ENCODE results near the gene LAMB1.
"Not testable (repeated sequence)": the region's sequence is repeated elsewhere in the genome, so short reads cannot be mapped to it uniquely, and the experiment has no call there.

Gene LAMB1

DNA sequence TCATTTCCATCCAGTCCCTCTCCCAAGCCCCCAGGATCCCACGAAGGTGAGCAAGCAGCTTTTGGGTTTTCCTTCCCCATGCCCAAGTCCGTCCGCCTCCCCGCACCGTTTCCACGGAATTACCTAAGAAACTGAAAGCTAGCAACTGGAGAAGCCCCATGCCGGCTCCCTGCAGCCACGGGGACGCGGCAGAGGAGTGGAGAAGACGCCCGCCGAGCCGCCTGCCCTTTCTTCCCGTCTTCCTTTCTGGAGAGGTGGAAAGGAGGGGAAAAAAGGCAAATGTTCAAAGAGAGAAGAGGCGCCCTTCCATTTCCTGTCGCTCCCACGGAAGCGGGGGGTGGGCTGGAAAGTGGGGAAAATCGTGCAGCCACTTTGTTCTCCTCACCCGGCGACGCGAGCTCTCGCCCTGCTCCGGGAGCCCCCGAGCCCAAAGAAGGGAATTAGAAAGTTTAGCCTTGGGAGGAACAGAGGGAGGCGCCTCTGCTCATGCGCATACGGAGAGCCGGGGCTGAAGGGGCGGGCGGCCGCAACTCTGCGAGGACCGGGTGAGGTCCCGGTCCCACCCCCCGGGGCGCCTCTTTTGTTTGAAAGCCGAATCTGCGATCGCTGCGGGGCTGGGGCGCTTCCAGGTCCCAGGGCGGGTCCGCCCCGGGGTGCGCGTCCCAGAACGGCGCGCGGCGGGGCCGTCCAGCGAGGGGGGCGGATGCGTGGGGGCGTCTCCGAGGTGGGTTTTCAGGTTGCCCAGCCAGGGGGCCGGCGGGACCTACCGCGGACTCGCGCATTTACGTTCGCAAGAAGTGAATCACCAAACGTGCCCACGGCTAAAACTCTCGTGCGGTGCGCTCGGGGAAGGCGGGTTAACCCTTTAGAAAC, at the start of gene LAMB1:
Gene LAMB1 (minus strand): TSS at position 436 of the 873 bp plus-strand sequence. CDS start 276 bp downstream, at position 160.
- peak in 1 of 2 experiments; percentile 7 for DNase-seq
- TF ChIP-seq POLR2A (IDR thresholded peaks at IDR 0.05; ENCODE audit: low read length) (no peak), GATA1 (IDR thresholded peaks at IDR 0.05; ENCODE audit: low read depth, low read length) (no peak)

DNA sequence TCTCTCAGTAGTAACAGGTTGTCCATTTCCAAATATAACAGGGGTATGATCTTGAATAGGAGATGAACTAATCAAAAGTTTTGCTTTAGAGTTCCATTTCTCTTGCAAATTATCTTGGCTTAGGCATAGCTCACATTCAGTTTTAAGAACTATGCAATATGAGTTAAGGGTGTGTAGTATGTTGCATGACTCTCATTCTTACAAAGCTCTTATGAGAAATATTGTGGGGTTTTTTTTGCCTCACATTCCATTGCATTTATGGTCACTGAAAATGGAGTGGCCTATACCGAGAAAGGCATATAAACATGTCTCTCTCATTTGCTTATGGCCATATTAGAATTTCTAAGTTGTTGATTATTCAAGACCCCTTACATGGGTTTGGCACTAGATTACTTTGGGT, 48.5 kb upstream of the LAMB1 start:
- no peak for DNase-seq

DNA sequence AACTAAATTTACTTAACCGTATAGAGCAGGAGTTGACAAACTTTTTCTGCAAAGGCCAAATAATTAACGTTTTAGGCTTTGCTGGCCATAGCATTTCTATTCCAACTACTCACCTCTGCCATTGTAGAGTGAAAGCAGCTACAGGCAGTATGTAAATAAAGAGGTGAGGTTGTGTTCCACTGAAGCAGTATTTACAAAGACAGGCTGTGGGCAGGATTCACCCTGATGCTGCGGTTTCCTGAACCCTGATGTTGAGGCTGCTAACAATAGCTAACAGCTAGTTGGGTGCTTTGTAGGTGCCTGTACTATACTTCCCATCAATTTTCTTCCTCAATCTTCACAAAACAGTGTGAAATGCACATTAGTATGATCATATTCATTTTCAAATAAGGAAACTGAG, 47.0 kb upstream of the LAMB1 start:
- DNase-seq = no peak
- TF ChIP-seq POLR2A (IDR thresholded peaks at IDR 0.05; ENCODE audit: low read length) = no peak
- TF ChIP-seq GATA1 (IDR thresholded peaks at IDR 0.05; ENCODE audit: low read depth, low read length) = no peak

More for the DNA sequence above, 48.5 kb upstream of the LAMB1 start:
- no peak for TF ChIP-seq GATA1 (IDR thresholded peaks at IDR 0.05; ENCODE audit: low read depth, low read length)
- no peak for TF ChIP-seq POLR2A (IDR thresholded peaks at IDR 0.05; ENCODE audit: low read length)

DNA sequence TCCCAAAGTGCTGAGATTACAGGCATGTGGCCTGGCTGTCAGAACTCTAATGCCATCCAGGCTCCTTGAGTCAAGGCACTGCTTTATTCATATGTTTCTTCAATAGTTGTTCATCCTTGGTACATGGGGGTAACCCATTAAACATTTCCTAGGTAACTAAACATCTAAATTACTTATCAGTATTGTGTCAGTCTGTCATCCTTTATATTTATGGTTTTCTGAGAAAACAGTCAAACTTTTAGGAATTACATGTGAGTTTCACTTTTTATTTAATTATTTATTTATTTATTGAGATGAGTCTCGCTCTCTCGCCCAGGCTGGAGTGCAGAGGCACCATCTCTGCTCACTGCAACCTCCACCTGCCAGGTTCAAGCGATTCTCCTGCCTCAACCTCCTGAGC, 45.5 kb upstream of the LAMB1 start:
- no peak for DNase-seq
- no peak for TF ChIP-seq POLR2A (IDR thresholded peaks at IDR 0.05; ENCODE audit: low read length)

DNA sequence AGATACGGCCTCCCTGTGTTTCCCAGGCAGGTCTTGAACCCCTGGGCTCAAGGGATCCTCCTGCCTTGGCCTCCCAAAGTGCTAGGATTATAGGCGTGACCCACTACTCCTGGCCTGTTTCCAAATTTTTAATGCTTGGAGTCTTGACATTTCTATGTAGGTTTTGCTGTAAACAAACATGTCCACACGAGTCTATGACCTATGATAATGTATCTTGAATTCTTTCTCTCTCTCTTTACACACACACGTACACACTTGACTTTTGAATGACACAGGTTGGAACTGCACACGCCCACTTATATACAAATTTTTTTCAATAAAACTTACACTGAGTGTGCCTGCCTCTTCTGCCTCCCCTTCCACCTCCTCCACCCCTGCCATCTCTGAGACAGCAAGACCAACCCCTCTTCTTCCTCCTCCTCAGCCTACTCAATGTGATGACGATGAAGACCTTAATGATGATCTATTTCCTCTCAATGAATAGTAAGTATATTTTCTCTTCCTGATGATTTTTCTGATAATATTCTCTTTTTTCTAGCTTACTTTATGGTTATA, 44.1 kb upstream of the LAMB1 start:
- TF ChIP-seq GATA1 (IDR thresholded peaks at IDR 0.05; ENCODE audit: low read depth, low read length) (no peak), POLR2A (IDR thresholded peaks at IDR 0.05; ENCODE audit: low read length) (no peak)
- DNase-seq = no peak

DNA sequence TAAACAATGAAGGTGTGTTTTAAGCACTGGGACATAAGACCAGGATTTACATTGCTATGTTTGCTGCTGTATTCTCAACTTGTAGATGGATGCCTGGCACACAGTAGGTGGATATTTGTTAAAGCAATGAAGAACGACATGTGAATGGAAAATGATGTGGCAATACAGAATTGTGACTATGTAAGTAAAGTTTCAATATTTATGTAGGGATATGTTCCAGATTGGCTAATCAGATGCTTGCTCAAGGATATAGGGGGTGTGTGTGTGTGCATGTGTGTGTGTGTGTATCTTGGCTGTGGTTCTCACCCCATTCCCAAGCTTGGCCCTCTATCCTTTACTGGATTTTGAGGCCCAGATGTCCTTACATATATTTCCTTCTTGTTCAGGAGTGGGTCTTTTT, 42.7 kb upstream of the LAMB1 start:
- no peak for DNase-seq
- TF ChIP-seq GATA1 (IDR thresholded peaks at IDR 0.05; ENCODE audit: low read depth, low read length) = no peak
- no peak for TF ChIP-seq POLR2A (IDR thresholded peaks at IDR 0.05; ENCODE audit: low read length)

DNA sequence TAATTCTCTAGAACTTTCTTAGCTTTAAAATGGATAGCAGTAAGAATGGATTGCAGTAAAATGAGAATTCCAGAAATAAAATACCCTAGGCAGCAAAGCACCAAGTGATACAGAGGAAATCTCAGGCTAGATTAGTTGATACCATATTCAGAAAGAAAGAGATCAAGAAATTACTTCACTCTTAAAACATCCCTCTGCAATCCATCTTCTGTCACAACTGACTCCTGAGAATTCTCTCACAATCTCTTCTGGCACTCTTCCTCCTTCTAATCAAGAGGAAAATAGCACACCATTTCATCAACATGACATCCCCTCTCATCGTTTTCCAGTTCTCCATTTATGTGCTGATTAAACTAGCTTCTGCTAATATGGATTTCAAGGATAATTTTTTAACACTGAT, 42.2 kb upstream of the LAMB1 start:
- no peak for DNase-seq
- no peak for TF ChIP-seq POLR2A (IDR thresholded peaks at IDR 0.05; ENCODE audit: low read length)
- TF ChIP-seq GATA1 (IDR thresholded peaks at IDR 0.05; ENCODE audit: low read depth, low read length) = no peak

DNA sequence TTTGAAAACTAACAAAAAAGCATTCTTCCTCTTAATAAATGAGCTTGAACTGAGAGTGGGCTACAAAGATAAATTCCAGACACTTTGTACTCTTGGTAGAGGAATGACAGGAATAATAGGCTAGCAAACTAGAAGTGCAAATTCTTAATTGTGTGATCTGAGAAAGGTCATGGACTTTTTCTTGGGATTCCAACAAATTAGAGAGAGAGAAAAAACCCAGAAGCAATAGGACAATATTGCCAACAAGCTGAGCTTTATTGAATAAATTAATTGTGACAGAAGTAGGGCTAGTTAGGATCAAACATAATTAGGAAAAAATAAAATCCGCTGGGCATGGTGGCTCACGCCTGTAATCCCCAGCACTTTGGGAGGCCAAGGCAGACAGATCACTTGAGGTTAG, 41.4 kb upstream of the LAMB1 start:
- no peak for DNase-seq
- TF ChIP-seq POLR2A (IDR thresholded peaks at IDR 0.05; ENCODE audit: low read length) (no peak), GATA1 (IDR thresholded peaks at IDR 0.05; ENCODE audit: low read depth, low read length) (no peak)

DNA sequence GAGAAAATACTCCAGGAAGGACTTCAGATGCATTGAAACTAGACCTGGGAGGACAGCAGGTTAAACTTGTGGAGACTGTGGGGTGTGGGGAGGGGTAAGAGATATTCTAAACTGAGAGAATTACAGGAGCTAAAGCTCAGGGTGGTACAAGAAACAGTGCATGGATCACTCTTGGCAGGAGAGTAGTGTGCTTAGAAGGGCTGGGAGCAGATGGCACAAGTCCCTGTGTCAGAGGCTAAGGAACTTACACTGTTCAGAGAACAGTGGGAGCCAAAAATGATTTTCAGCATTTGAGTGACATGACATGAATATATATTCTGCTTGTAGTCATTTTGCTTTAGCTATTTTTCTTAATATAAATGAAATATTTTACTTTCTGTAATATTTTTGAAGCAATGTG, 36.0 kb upstream of the LAMB1 start:
- DNase-seq = no peak
- TF ChIP-seq GATA1 (IDR thresholded peaks at IDR 0.05; ENCODE audit: low read depth, low read length) (no peak), POLR2A (IDR thresholded peaks at IDR 0.05; ENCODE audit: low read length) (no peak)

DNA sequence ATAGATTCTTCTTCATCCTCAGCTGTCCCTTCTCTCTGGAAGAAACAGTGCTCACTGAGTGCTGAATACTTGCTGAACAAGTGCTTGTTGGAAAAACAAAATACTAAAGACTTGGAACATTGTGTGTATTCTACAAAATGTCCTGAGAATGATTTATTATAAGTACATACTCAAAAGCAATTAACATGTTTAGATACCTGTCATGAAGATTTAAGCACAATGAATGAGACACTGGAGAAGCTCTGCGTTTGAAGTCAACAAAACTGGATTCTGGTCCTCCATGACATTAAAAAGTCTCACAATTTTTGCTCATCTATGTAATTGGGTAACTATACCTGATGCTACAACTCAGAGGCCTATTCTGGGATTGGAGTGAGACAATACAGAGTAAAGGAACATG, 34.8 kb upstream of the LAMB1 start:
- TF ChIP-seq GATA1 (IDR thresholded peaks at IDR 0.05; ENCODE audit: low read depth, low read length) (no peak), POLR2A (IDR thresholded peaks at IDR 0.05; ENCODE audit: low read length) (no peak)
- DNase-seq = no peak

DNA sequence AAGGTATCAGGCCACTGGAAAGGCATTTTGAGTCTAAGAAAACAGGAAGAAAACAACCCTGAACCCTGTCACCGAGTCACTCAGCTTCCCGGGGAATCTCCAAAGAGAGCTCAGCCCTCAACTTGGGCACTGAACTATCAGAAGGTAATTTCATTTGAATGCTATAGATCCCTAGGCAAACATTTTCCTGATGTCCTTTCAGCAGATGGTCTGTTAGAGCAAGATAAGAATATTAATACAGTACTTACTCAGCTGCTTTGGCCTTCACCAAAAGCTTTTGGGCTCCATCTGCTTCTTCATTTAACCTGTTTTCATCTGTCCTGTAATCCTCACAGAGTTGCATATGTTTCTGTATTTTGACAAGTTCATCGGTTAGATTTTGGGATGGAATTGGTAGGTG, 34.2 kb upstream of the LAMB1 start:
- no peak for DNase-seq
- TF ChIP-seq GATA1 (IDR thresholded peaks at IDR 0.05; ENCODE audit: low read depth, low read length) (no peak), POLR2A (IDR thresholded peaks at IDR 0.05; ENCODE audit: low read length) (no peak)

DNA sequence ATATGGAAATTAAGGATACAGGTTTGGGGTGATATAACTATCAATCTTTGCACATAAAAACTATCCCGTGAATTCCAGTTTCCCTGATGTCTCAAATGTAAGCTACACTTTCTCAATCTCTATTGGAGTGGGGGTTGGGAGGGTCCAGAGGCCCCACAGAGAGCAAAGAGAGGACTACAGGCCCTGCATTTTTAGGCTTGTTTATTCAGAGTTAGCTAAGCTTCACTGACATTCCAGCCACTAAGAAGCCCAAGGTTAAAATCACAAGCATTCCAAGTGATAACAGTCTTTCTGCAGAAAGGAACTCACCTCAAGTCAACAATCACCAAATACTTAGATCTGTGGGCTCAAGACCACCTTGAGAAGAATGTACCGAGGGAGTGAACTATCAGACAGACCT, 31.6 kb upstream of the LAMB1 start:
- DNase-seq = no peak

DNA sequence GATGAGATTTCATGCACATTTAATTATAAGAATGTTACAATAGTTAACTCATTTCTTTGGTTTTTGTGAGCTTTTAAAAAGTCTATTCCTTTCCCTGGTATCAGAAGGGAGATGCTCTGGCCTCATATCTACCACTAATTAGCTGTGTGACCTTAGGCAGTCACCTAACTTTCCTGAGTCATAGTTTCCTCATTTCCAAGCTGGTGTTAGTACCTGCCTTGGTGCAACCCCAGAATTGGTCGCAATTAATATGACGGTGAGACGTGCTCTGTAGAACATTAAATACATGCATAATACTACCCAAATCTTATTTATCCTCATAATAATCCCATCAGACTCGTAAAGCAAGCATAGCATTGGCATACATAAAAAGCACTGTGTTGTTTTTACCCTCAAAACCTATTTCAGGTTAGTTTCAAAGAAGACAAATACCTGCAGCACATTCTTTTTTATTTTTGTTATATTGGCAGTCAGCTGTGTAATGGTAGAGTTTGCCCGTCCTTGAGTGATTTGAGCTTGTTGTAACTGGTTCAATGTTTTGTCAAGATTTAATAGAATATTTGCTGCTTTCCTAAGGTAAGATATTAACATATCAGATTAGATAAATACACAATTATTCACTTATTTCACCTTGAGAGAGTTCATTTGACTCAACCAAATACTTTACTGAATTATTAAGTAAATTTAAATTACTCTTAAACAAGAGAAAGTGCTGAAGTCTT, 31.0 kb upstream of the LAMB1 start:
- DNase-seq = no peak
- TF ChIP-seq POLR2A (IDR thresholded peaks at IDR 0.05; ENCODE audit: low read length) (no peak), GATA1 (IDR thresholded peaks at IDR 0.05; ENCODE audit: low read depth, low read length) (no peak)

More for the DNA sequence above, 31.6 kb upstream of the LAMB1 start:
- TF ChIP-seq POLR2A (IDR thresholded peaks at IDR 0.05; ENCODE audit: low read length) (no peak), GATA1 (IDR thresholded peaks at IDR 0.05; ENCODE audit: low read depth, low read length) (no peak)

DNA sequence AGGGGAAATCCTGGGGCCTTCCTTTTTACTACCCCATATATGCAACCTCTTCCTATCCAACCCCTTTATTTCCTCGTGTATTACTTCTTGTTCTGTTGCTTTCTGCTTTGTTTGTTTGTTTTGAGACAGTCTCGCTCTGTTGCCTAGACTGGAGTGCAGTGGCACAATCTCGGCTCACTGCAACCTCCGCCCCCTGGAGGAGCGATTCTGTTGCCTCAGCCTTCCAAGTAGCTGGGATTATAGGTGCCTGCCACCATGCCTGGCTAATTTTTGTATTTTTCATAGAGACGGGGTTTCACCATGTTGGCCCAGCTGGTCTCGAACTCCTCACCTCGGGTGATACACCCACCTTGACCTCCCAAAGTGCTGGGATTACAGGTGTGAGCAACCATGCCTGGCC, 30.3 kb upstream of the LAMB1 start:
- DNase-seq = not testable (repeated sequence)

DNA sequence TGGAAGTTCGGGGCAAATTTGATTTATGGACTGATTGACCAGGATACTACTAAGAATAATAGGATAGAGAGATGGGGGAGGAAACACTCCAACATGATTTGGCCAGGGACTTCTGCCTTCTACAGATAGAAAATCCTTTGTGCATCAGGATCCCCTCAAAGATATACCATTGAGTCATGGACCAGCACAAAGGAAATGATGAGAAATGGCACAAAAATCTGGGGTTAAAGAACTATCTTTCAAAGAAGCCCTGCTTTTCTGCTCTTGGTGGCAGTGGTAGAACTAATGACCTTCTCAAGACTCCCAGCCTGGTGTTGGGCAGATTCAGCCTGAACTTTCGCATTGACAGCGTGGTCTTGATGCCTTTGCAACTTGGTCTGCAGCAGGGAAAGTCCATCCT, 27.6 kb upstream of the LAMB1 start:
- TF ChIP-seq GATA1 (IDR thresholded peaks at IDR 0.05; ENCODE audit: low read depth, low read length) = no peak
- DNase-seq = no peak

Measured in erythroblast (primary cell).